Measurements from ENCODE around the gene DLG2.
"Not testable (repeated sequence)": the region's sequence is repeated elsewhere in the genome, so short reads cannot be mapped to it uniquely, and the experiment has no call there.

The DLG2 gene

GRCh38 chr11:84886344-84886743, 740.8 kb downstream of the DLG2 start:
- no peak for DNase-seq

- no peak for DNase-seq
Measured at GRCh38 chr11:84884836-84885235, 742.3 kb downstream of the DLG2 start.

- DNase-seq, result no peak
Measured at GRCh38 chr11:84882056-84882455, 745.1 kb downstream of the DLG2 start.

GRCh38 chr11:84871116-84871515, 756.0 kb downstream of the DLG2 start:
- no peak for DNase-seq

- DNase-seq, result no peak
Measured at GRCh38 chr11:84870486-84870885, 756.7 kb downstream of the DLG2 start.

- DNase-seq, result no peak
Measured at GRCh38 chr11:84866922-84867321, 760.2 kb downstream of the DLG2 start.

- DNase-seq, result no peak
Measured at GRCh38 chr11:84865791-84866535, 761.2 kb downstream of the DLG2 start.

- no peak for DNase-seq
Measured at GRCh38 chr11:84865257-84865656, 761.9 kb downstream of the DLG2 start.

- no peak for DNase-seq
Measured at GRCh38 chr11:84857746-84858145, 769.4 kb downstream of the DLG2 start.

- no peak for DNase-seq
Measured at GRCh38 chr11:84855508-84856245, 771.5 kb downstream of the DLG2 start.

- no peak for DNase-seq
Measured at GRCh38 chr11:84854498-84854880, 772.7 kb downstream of the DLG2 start.

GRCh38 chr11:84853841-84854497, 773.2 kb downstream of the DLG2 start:
- DNase-seq, result no peak

- no peak for DNase-seq
Measured at GRCh38 chr11:84847842-84848241, 779.3 kb downstream of the DLG2 start.

- DNase-seq, result not testable (repeated sequence)
Measured at GRCh38 chr11:84840201-84840600, 786.9 kb downstream of the DLG2 start.

GRCh38 chr11:84837402-84838069, 789.6 kb downstream of the DLG2 start:
- DNase-seq, result no peak

- no peak for DNase-seq
Measured at GRCh38 chr11:84836371-84836770, 790.8 kb downstream of the DLG2 start.

GRCh38 chr11:84833488-84834088, 793.6 kb downstream of the DLG2 start:
- DNase-seq, result no peak

- no peak for DNase-seq
Measured at GRCh38 chr11:84830372-84830771, 796.8 kb downstream of the DLG2 start.

- no peak for DNase-seq
Measured at GRCh38 chr11:84829162-84829561, 798.0 kb downstream of the DLG2 start.

- DNase-seq, result no peak
Measured at GRCh38 chr11:84828616-84829015, 798.5 kb downstream of the DLG2 start.

GRCh38 chr11:84825106-84825660, 802.0 kb downstream of the DLG2 start:
- no peak for DNase-seq

GRCh38 chr11:84824624-84825023, 802.5 kb downstream of the DLG2 start:
- no peak for DNase-seq

- DNase-seq, result no peak
Measured at GRCh38 chr11:84819537-84819936, 807.6 kb downstream of the DLG2 start.
